Endothelial cell of umbilical vein (primary cell): ENCODE data around the gene APOBEC3G. TPM values are rescaled to one million over a fixed set of nuclear protein-coding genes. Genes with fewer than 3 reads are reported as not detected.

Experiments
- BruUV-seq: library from RNA; stranded (reverse); fragments of 400-500 nt; replicated peaks from 2 replicates; lab custom pipeline; 2021; lab: Mats Ljungman, UMichigan
- CTCF ChIA-PET: fragments of 300-600, 350-600 bp; sonication (Branson Sonifier 250); formaldehyde crosslinking; loops from one replicate; lab custom pipeline; 2021; ENCODE audit warnings: antibody characterized with exemption, inconsistent platforms; lab: Charles Lee
- POLR2A ChIA-PET: fragments of 300-600, 350-600 bp; sonication (Branson Sonifier 250); formaldehyde crosslinking; loops from one replicate; lab custom pipeline; 2021; ENCODE audit warnings: antibody characterized with exemption, inconsistent platforms; lab: Charles Lee
- DNase-seq: peaks from one replicate; pipeline ENCODE4 v3.0.0-alpha.2; 2011; ENCODE audit warnings: low read depth, low spot score
- FAIRE-seq: peaks from 2 replicates; lab custom pipeline; 2011; peaks lifted over from hg19 to GRCh38; lab: Jason Lieb, UNC
- H2AFZ ChIP-seq: 2 replicates; pipeline ENCODE4 v1.6.0; 2012; ENCODE audit warnings: low read depth, low read length, control low read depth, inconsistent platforms
- H3K27ac ChIP-seq: 2 replicates; pipeline ENCODE4 v1.5.1; 2011; ENCODE audit warnings: low read depth, mild to moderate bottlenecking, control low read depth, low read length, moderate library complexity; ENCODE audit not compliant: insufficient read depth
- H3K27me3 ChIP-seq, 2 experiments: 2 replicates each; pipeline versions ENCODE4 v1.6.0 to v1.6.1; 2011; ENCODE audit warnings: low read length in 2 of 2, mixed read lengths in 1 of 2; ENCODE audit not compliant: control insufficient read depth in 2 of 2, insufficient read depth in 2 of 2
- H3K36me3 ChIP-seq, 2 experiments: 2 replicates in 1 of 2; 3 replicates in 1 of 2; pipeline ENCODE4 v1.5.1; 2011; ENCODE audit warnings: low read length in 2 of 2, mild to moderate bottlenecking in 1 of 2, moderate library complexity in 1 of 2; ENCODE audit not compliant: control insufficient read depth in 2 of 2, insufficient read depth in 2 of 2; ENCODE audit errors: extremely low read depth in 1 of 2
- H3K4me1 ChIP-seq: 3 replicates; pipeline ENCODE4 v1.5.1; 2011; ENCODE audit warnings: mild to moderate bottlenecking, low read length; ENCODE audit not compliant: control insufficient read depth, insufficient read depth; ENCODE audit errors: extremely low read depth
- H3K4me2 ChIP-seq: 2 replicates; pipeline ENCODE4 v1.6.1; 2011; ENCODE audit warnings: low read length, control low read depth, mixed read lengths; ENCODE audit not compliant: insufficient read depth
- H3K4me3 ChIP-seq, 3 experiments: fragments of 200-600 bp in 1 of 3; sonication (generic), shearing (Covaris generic) in 1 of 3; replicated peaks in 1 of 3; 2 replicates each; pipeline ENCODE4 v1.5.1; 2011 to 2016; ENCODE audit warnings: control low read depth in 3 of 3, low read length in 3 of 3, mild to moderate bottlenecking in 2 of 3, inconsistent platforms in 1 of 3, low read depth in 1 of 3, moderate library complexity in 1 of 3; ENCODE audit not compliant: insufficient read depth in 1 of 3
- H3K79me2 ChIP-seq: 2 replicates; pipeline ENCODE4 v1.6.0; 2012; ENCODE audit warnings: low read length, inconsistent platforms; ENCODE audit not compliant: control insufficient read depth, insufficient read depth
- H3K9ac ChIP-seq: replicated peaks from 2 replicates; pipeline ENCODE3; 2011; ENCODE audit warnings: low read length, control low read depth; ENCODE audit not compliant: insufficient read depth; ENCODE audit errors: extremely low read depth
- H3K9me1 ChIP-seq: replicated peaks from 3 replicates; pipeline ENCODE4 v1.6.0; 2011; ENCODE audit warnings: mild to moderate bottlenecking, low read length; ENCODE audit not compliant: control insufficient read depth, insufficient read depth; ENCODE audit errors: extremely low read depth
- H3K9me3 ChIP-seq: replicated peaks from 2 replicates; pipeline ENCODE4 v1.5.1; 2012; ENCODE audit warnings: low read length, inconsistent platforms; ENCODE audit not compliant: control insufficient read depth, insufficient read depth
- H4K20me1 ChIP-seq: replicated peaks from 2 replicates; pipeline ENCODE3; 2011; ENCODE audit warnings: mild to moderate bottlenecking, low read length; ENCODE audit not compliant: control insufficient read depth, insufficient read depth; ENCODE audit errors: extremely low read depth
- CTCF ChIP-seq, 2 donors: IDR thresholded peaks; 1 replicate in 1 of 2; 2 replicates in 1 of 2; pipeline ENCODE4 v1.5.1; 2011; ENCODE audit warnings: low read length in 2 of 2, mild to moderate bottlenecking in 2 of 2, moderate library complexity in 2 of 2, control low read depth in 1 of 2, inconsistent platforms in 1 of 2, low read depth in 1 of 2; ENCODE audit not compliant: insufficient read depth in 1 of 2; ENCODE audit errors: extremely low read depth in 1 of 2
- EZH2 ChIP-seq: IDR thresholded peaks from 2 replicates; pipeline ENCODE4 v1.6.1; 2012; ENCODE audit warnings: borderline replicate concordance, low read depth, mild to moderate bottlenecking, moderate library complexity, low read length, inconsistent platforms; ENCODE audit not compliant: severe bottlenecking
- FOS ChIP-seq: IDR thresholded peaks from 2 replicates; pipeline ENCODE4 v1.6.1; 2011; ENCODE audit warnings: mild to moderate bottlenecking, low read length, moderate library complexity, borderline replicate concordance; ENCODE audit not compliant: insufficient read depth
- GATA2 ChIP-seq: IDR thresholded peaks from 2 replicates; pipeline ENCODE4 v1.7.0; 2011; ENCODE audit warnings: low read depth, mild to moderate bottlenecking, moderate library complexity, mixed read lengths, low read length; ENCODE audit not compliant: insufficient read length, insufficient read depth
- JUN ChIP-seq: IDR thresholded peaks from 2 replicates; pipeline ENCODE4 v1.6.1; 2011; ENCODE audit warnings: borderline replicate concordance, low read depth; ENCODE audit not compliant: insufficient read length, insufficient read depth
- MAX ChIP-seq: IDR thresholded peaks from 2 replicates; pipeline ENCODE4 v1.6.1; 2011; ENCODE audit not compliant: insufficient read depth, insufficient read length
- MYC ChIP-seq: IDR thresholded peaks from one replicate; pipeline ENCODE4 v1.6.1; 2011; ENCODE audit warnings: mild to moderate bottlenecking, low read depth, low read length
- POLR2A ChIP-seq: IDR thresholded peaks from 2 replicates; pipeline ENCODE4 v1.6.1; 2012; ENCODE audit warnings: low read depth, mild to moderate bottlenecking, control low read depth, low read length
- POLR2AphosphoS5 ChIP-seq: IDR thresholded peaks from 2 replicates; pipeline ENCODE4 v1.6.1; 2012; ENCODE audit warnings: low read depth, mild to moderate bottlenecking, control low read depth, low read length, moderate library complexity; ENCODE audit not compliant: insufficient read depth
- dilution Hi-C: fragments of 300-500 bp; cut with MboI; formaldehyde crosslinking; loops from one replicate; pipeline ENCODE4 v1.15.0; 2019; ENCODE audit warnings: low sequenced_read_pairs; ENCODE audit not compliant: extremely low pct_ligation_motif_present
- intact Hi-C: fragments of 100-400 bp; cut with micrococcal nuclease; formaldehyde crosslinking; loops from one replicate; pipeline ENCODE4 v1.10.0; 2022
- polyA plus RNA-seq, 4 experiments: library from polyadenylated mRNA; depleted of rRNA in 3 of 4; stranded (reverse) in 3 of 4; unstranded in 1 of 4; fragments of >200 nt; gene quantifications; 2 replicates each; pipeline versions ENCODE4 v1.2.1 to v1.2.3, GENCODE V29; 2011 to 2012; ENCODE audit warnings: missing spikeins in 1 of 4
- total RNA-seq: library from RNA; stranded (reverse); gene quantifications from 2 replicates; pipeline ENCODE4 v1.2.3, GENCODE V29; 2021

APOBEC3G gene
- total and polyA plus RNA-seq, 2 donors (not counting 3 experiments of a cell fraction or from before 2014, with no cell fraction given): 3.6 to 5.1 TPM

GRCh38 chr22:39081016-39081415, 3.9 kb downstream of the APOBEC3G start:
- FAIRE-seq: no peak
- H3K27ac ChIP-seq: no peak overlapping the region
- H3K9me3 ChIP-seq: no peaks in the 10 kb centered on the region
- TF ChIP-seq MYC: no peak
- H3K9me1 ChIP-seq: no peaks in the 10 kb centered on the region
- H3K36me3 ChIP-seq: no peaks in the 10 kb centered on the region
- intact Hi-C loops (no loop called here), dilution Hi-C loops (no loop called here)
- no peak overlapping the region for H3K4me2 ChIP-seq
- ChIA-PET POLR2A (interaction anchor here (0.5 kb wide), 1 partner anchor 1544 kb away, joined by 3 read pairs; no protein-coding TSS in a partner anchor), CTCF (interaction anchor here (1.9 kb wide), 1 partner anchor 312 kb away, joined by 4 read pairs; no protein-coding TSS in a partner anchor)
- no TSS peak for BruUV-seq
- H2AFZ ChIP-seq: no peak overlapping the region
- DNase-seq: no peak
- no peak overlapping the region for H3K9ac ChIP-seq
- no peaks in the 10 kb centered on the region for H4K20me1 ChIP-seq
- no peak overlapping the region for H3K4me3 ChIP-seq
- H3K4me1 ChIP-seq: no peaks in the 10 kb centered on the region
- H3K27me3 ChIP-seq: no peaks in the 10 kb centered on the region
- H3K79me2 ChIP-seq: no peaks in the 10 kb centered on the region

GRCh38 chr22:39081598-39081997, 4.5 kb downstream of the APOBEC3G start:
- Histone ChIP-seq H3K79me2 (no peaks in the 10 kb centered on the region), H3K4me1 (no peaks in the 10 kb centered on the region), H3K4me2 (no peak overlapping the region), H3K36me3 (no peaks in the 10 kb centered on the region), H3K27me3 (no peaks in the 10 kb centered on the region), H3K9me3 (no peaks in the 10 kb centered on the region), H3K9me1 (no peaks in the 10 kb centered on the region), H4K20me1 (no peaks in the 10 kb centered on the region), H3K27ac (no peak overlapping the region), H2AFZ (no peak overlapping the region), H3K4me3 (no peak overlapping the region), H3K9ac (no peak overlapping the region)
- no peak for FAIRE-seq
- CTCF ChIA-PET: interaction anchor here (1.9 kb wide), 1 partner anchor 313 kb away, joined by 4 read pairs; no protein-coding TSS in a partner anchor
- dilution Hi-C loops: no loop called here
- TF ChIP-seq FOS: no peak
- no peak for TF ChIP-seq CTCF (IDR thresholded peaks at IDR 0.05; ENCODE audit: extremely low read depth in 1 of 2, insufficient read depth in 1 of 2, low read depth in 1 of 2, low read length in 2 of 2)
- no peak for TF ChIP-seq MYC
- TF ChIP-seq EZH2: no peak
- no peak for TF ChIP-seq GATA2
- TF ChIP-seq POLR2AphosphoS5: no peak
- TF ChIP-seq MAX: no peak
- no peak for TF ChIP-seq JUN
- no peak for TF ChIP-seq POLR2A
- BruUV-seq: no TSS peak
- no peak for DNase-seq
- POLR2A ChIA-PET: no interaction called here
- intact Hi-C loops: no loop called here
